Fibroblast of mammary gland (primary cell): ENCODE measurements around the gene ARL13B.

Source experiments
- DNase-seq: peaks from one replicate; pipeline ENCODE4 v3.0.0-alpha.2; 2010; ENCODE audit warnings: low read depth
- H3K4me3 ChIP-seq: 2 replicates; pipeline ENCODE4 v1.5.1; 2011; ENCODE audit warnings: low read depth, mild to moderate bottlenecking, low read length, moderate library complexity; ENCODE audit not compliant: control insufficient read depth
- TF ChIP-seq, protein P1 (sequence below): conservative IDR thresholded peaks from 2 replicates; pipeline ENCODE4 v1.5.1; 2011; ENCODE audit warnings: low read depth, low read length, inconsistent platforms; ENCODE audit not compliant: control insufficient read depth, insufficient read depth

The ARL13B gene

DNA sequence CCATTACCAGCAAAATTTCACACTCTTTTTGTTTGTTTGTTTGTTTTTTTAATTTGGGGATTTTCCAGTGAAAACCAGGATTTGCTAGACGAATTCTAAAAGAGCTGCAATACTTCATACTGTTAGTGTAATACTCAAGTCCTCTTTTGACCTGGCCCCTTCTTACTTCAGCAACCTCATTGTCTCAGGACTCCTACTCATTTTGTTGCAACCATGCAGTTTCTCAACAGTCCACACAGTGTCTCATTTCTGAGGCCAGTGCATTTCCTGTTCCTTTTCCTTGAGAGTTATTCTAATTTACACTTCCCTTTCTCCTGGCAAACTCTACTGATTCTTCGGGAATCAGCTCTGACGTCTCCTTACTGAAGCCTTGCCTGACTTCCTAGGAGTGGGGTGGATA lies 118.5 kb downstream of the ARL13B start:
- TF ChIP-seq, protein P1, sequence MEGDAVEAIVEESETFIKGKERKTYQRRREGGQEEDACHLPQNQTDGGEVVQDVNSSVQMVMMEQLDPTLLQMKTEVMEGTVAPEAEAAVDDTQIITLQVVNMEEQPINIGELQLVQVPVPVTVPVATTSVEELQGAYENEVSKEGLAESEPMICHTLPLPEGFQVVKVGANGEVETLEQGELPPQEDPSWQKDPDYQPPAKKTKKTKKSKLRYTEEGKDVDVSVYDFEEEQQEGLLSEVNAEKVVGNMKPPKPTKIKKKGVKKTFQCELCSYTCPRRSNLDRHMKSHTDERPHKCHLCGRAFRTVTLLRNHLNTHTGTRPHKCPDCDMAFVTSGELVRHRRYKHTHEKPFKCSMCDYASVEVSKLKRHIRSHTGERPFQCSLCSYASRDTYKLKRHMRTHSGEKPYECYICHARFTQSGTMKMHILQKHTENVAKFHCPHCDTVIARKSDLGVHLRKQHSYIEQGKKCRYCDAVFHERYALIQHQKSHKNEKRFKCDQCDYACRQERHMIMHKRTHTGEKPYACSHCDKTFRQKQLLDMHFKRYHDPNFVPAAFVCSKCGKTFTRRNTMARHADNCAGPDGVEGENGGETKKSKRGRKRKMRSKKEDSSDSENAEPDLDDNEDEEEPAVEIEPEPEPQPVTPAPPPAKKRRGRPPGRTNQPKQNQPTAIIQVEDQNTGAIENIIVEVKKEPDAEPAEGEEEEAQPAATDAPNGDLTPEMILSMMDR: no peak
- peak; percentile 45 for DNase-seq
- H3K4me3 ChIP-seq: no peak overlapping the region

DNA sequence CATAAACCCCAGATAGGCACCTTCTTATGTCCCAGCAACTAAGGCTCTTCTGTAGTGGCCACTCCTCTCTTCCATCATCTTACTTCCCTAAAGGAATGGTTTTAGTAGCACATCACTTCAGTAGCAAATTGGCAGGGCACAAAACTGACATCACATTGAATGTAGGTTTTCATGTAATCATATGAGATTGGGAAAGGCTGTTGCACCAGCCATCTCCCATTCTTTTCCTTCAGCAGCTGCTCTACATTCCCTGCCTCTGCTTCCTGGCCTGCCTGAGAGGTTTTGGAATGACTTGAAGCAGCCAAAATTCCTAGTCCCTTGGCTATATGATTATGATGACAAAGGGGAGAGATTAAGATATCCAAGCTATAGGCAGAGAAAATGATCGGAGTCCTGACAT lies 119.4 kb downstream of the ARL13B start:
- H3K4me3 ChIP-seq: no peak overlapping the region
- TF ChIP-seq, protein P1: no peak
- no peak for DNase-seq

DNA sequence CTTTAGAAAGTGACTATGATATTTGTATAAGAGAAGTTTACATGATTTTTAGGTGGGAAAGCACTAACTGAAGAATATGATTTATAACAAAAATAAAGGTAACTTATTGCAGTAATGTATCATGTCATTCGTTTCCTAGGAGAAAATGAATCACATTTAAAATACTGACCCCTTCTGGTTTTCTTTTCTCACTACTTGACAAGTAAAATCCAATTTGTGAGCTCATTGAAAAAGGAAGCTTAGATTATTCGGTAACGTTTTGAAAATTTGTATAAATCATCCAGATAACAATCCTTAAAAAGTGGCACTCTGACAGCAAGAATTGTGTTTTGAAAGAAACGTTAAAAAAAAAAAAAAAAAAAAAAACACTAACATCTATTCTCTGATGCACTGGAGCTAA lies 121.9 kb downstream of the ARL13B start:
- no peak overlapping the region for H3K4me3 ChIP-seq
- TF ChIP-seq, protein P1: peak; percentile 29
- DNase-seq: peak; percentile 37
